Omental fat pad (tissue), 4 donors: Measurements from ENCODE around the gene PDCD7. TPM values are rescaled to one million over a fixed set of nuclear protein-coding genes. Genes with fewer than 3 reads are reported as not detected.
"Not testable (repeated sequence)": the region's sequence is repeated elsewhere in the genome, so short reads cannot be mapped to it uniquely, and the experiment has no call there.

Experiments
- ATAC-seq: fragments of 150-250 bp; one replicate; pipeline ENCODE4 v1.9.1; 2016; ENCODE audit warnings: mild to moderate bottlenecking, moderate library complexity; ENCODE audit not compliant: low FRiP score
- DNase-seq: peaks from one replicate; pipeline ENCODE4 v3.0.0-alpha.2; 2019; ENCODE audit warnings: low spot score
- total RNA-seq, 4 donors: library from RNA; depleted of rRNA; stranded (reverse); fragments of >200 nt; gene quantifications; one replicate each; pipeline ENCODE4 v1.1.0, GENCODE V29; 2016
- TF ChIP-seq, protein P1 (sequence below), 3 donors: fragments of 450-650 bp; IDR thresholded peaks; one replicate each; pipeline ENCODE4 v1.5.1; 2016 to 2017; ENCODE audit warnings: antibody characterized with exemption in 3 of 3, mild to moderate bottlenecking in 3 of 3, moderate library complexity in 2 of 3

Gene PDCD7
- total RNA-seq, 4 donors from 2014 or later: 14.8 to 20.3 (median 17.3) TPM

DNA sequence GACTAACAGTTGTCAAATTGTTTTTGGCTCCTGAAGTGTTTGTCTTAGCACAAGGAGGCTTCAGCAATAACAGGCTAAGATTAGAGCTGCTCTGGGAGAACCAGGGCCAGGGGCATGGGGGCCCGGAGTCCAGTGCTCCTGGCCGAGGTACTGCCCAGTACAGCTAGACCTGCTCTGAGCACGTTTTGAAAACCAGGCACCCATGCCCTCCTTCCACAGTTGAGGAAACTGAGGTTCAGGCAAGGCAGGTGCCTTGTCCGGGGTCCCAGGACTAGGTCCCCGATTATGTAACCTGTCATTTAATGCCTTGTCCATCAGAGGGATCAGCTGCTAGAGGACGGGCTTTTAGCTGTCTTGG lies 37.9 kb downstream of the PDCD7 start:
- ATAC-seq: no peak
- DNase-seq: no peak
- TF ChIP-seq, protein P1, sequence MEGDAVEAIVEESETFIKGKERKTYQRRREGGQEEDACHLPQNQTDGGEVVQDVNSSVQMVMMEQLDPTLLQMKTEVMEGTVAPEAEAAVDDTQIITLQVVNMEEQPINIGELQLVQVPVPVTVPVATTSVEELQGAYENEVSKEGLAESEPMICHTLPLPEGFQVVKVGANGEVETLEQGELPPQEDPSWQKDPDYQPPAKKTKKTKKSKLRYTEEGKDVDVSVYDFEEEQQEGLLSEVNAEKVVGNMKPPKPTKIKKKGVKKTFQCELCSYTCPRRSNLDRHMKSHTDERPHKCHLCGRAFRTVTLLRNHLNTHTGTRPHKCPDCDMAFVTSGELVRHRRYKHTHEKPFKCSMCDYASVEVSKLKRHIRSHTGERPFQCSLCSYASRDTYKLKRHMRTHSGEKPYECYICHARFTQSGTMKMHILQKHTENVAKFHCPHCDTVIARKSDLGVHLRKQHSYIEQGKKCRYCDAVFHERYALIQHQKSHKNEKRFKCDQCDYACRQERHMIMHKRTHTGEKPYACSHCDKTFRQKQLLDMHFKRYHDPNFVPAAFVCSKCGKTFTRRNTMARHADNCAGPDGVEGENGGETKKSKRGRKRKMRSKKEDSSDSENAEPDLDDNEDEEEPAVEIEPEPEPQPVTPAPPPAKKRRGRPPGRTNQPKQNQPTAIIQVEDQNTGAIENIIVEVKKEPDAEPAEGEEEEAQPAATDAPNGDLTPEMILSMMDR (IDR thresholded peaks at IDR 0.05): no peak

DNA sequence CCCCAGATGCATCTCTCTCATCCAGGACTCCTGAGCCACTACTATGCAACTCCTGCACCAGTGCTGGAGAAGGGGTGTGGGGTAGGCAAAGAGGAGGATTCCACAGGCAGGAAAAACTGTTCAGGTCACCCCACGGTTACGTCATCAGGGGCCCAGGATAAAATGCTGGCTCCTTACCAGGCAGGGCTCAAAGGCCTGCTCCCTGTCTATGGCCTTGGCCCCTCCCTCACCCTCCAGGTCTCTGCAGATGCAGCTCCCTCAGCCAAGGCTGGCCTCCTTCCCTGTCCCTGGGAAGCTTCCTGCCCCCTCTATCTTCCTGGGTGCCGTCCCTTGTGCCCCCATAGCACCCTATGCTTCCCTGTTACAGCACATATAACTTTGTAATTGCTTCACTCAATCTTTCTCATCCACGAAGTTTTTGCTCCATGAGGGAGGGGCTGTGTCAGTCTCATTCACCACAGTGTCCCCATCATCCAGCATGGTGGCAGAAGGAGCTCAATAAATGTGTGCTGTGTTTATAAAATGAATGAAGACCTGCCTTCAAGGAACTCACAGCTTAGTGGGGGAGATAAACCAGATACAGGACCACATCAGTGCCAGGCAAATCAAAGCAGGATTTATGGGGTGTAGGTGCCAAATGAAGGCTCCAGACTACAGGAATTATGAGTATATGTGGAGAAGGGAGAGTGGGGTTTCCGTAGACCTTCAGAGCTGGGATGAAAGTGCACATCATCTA lies 38.4 kb downstream of the PDCD7 start:
- TF ChIP-seq, protein P1 (IDR thresholded peaks at IDR 0.05): no peak
- DNase-seq (no peak), ATAC-seq (no peak)

DNA sequence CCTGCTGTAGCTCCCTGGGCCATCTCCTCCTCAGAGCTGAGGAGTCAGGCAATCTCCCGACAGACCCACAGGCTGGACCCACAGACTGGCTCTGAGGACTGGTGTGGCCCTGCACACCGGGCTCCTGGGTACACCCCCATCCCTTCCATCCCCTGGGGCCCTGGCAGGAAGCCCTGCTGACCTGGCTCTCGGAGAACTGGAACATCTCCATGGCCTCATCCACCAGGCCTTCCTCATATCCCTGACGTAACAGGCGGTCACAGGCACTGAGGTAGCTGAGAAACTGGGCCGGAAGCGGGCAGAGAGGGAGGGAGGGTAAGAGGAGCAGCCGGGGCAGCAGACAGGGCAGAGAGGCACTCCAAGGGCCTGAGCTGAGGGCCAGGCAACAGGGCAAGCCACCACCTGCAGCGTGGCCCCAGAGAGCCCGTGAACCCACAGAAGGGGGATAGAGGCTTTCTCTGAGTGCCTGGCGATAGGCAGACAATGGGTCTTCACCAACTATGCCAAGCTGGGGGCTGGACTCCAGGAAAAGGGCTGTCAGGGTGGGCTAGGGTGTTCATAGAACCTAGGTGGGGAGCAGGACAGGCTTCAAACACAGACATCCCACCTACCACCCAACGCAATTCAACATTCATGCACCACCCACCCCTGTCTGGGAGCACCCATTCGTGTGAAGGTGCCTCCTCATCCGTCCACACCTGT lies 39.2 kb downstream of the PDCD7 start:
- DNase-seq (no peak), ATAC-seq (no peak)
- TF ChIP-seq, protein P1 (IDR thresholded peaks at IDR 0.05): no peak

DNA sequence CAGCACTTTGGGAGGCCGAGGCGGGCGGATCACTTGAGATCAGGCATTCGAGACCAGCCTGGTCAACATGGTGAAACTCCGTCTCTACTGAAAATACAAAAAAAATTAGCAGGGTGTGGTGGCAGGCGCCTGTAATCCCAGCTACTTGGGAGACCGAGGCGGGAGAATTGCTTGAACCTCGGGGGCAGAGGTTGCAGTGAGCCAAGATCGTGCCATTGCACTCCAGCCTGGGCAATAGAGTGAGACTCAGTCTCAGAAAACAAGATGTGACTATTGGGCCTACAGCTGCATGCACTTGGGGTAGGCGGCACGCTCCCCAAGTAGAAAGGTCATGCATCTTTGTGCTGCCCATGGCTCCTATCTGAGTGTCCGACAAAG lies 39.8 kb downstream of the PDCD7 start:
- not testable (repeated sequence) for DNase-seq, ATAC-seq

DNA sequence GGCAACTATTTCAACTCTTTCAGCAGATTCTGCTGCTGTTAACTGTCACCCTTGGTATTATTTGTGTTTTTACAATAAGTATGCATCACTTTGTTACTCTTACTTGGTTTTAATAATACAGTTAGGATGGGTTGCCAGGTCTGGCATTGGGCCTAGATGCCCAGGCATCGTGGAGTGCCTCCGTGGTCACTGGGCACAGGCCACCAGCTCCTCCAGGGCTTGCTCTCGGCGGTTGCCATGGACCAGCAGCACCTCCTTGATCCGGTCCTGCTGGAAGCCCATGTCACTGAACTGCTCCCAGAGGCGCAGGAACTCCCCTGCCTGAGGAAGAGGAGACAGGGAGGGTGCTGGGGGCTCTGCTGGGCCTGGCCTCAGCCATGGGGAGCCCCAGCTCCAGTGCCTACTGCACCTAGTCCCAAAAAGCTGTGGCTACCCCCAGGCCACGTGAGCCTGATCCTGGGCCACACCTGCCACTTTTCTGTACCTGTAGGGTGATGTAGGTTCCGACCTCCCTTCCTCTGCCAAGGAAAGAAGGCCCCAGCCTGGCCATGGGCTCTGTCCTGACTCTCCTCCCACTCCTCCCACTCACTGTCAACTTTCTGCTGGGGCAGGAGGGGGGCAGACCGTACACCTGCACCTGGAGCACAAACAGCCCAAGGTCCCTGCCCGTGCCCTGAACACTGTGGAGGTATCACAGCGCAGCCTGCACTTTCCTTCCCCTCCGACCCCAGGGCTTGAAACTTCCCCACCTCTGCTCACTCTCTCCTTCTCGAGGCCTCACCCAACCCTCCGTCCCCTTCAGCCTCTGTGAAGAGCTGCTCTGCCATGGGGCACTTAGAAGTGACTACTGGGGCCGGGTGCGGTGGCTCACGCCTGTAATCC lies 40.5 kb downstream of the PDCD7 start:
- DNase-seq (no peak), ATAC-seq (no peak)
- TF ChIP-seq, protein P1 (IDR thresholded peaks at IDR 0.05): no peak

DNA sequence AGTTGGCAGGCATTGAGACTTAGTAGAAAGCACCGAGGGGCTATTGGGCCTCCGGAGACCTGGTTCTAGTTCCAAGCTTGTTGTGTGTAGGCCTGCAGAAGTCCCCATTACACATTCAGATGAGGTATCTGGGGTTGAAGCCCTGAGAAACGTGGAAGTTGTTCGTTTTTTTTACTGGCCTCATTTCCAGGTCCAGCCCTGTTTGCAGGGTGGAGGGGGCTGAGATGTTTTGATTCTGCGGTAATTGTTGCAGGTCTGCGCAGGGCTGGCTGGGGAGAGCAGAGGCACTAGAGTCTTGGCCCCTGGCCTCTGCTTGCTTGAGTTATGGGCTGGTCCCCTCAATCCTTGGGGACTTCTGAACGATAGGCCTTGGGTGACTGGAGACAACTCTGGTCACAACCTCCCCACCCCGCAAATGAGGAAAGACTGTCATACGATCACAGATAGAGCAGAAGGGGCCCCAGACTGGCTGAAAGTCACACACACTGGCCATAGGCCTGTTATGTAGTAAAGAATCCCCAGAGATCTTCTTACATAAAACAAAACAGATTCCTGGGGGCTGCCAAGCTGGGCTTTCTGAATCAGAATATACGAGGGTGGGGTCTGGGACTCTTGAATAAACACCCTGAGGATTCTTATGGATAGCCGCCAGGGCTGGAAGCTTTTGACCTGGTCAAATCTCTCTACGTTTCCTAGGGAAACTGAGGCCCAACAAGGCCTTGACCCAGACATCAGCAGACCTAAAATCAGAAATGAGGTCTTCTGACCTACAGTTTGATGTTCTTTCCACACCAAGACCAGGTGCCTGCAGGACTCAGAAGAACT lies 41.5 kb downstream of the PDCD7 start:
- DNase-seq (no peak), ATAC-seq (no peak)
- TF ChIP-seq, protein P1 (IDR thresholded peaks at IDR 0.05): no peak
